ENCODE data around the gene PLXNA4.

Gene PLXNA4

GRCh38 chr7:132095111-132095765 is 481.0 kb downstream of the PLXNA4 start:
- DNase-seq (ENCODE audit: low read depth, low spot score) = no peak

- DNase-seq (ENCODE audit: low read depth, low spot score) = no peak
These were observed 484.2 kb downstream of the PLXNA4 start for GRCh38 chr7:132092106-132092505.

GRCh38 chr7:132091706-132092105 is 484.6 kb downstream of the PLXNA4 start:
- no peak for DNase-seq (ENCODE audit: low read depth, low spot score)

GRCh38 chr7:132090444-132090843 is 485.8 kb downstream of the PLXNA4 start:
- no peak for DNase-seq (ENCODE audit: low read depth, low spot score)

- no peak for DNase-seq (ENCODE audit: low read depth, low spot score)
These were observed 486.9 kb downstream of the PLXNA4 start for GRCh38 chr7:132089356-132089755.

GRCh38 chr7:132087421-132087820 is 488.8 kb downstream of the PLXNA4 start:
- DNase-seq (ENCODE audit: low read depth, low spot score) = no peak

GRCh38 chr7:132084776-132085388 is 491.4 kb downstream of the PLXNA4 start:
- DNase-seq (ENCODE audit: low read depth, low spot score) = peak; percentile 40

- no peak for DNase-seq (ENCODE audit: low read depth, low spot score)
These were observed 492.6 kb downstream of the PLXNA4 start for GRCh38 chr7:132083537-132084123.

GRCh38 chr7:132083126-132083525 is 493.1 kb downstream of the PLXNA4 start:
- DNase-seq (ENCODE audit: low read depth, low spot score) = no peak

- no peak for DNase-seq (ENCODE audit: low read depth, low spot score)
These were observed 493.9 kb downstream of the PLXNA4 start for GRCh38 chr7:132082394-132082793.

GRCh38 chr7:132081686-132082085 is 494.6 kb downstream of the PLXNA4 start:
- DNase-seq (ENCODE audit: low read depth, low spot score) = no peak

- no peak for DNase-seq (ENCODE audit: low read depth, low spot score)
These were observed 495.2 kb downstream of the PLXNA4 start for GRCh38 chr7:132080967-132081668.

GRCh38 chr7:132080467-132080866 is 495.8 kb downstream of the PLXNA4 start:
- no peak for DNase-seq (ENCODE audit: low read depth, low spot score)

GRCh38 chr7:132078891-132079735 is 497.2 kb downstream of the PLXNA4 start:
- DNase-seq (ENCODE audit: low read depth, low spot score) = no peak

GRCh38 chr7:132077971-132078685 is 498.1 kb downstream of the PLXNA4 start:
- DNase-seq (ENCODE audit: low read depth, low spot score) = no peak

GRCh38 chr7:132076301-132077035 is 499.8 kb downstream of the PLXNA4 start:
- DNase-seq (ENCODE audit: low read depth, low spot score) = no peak

GRCh38 chr7:132075515-132075914 is 500.8 kb downstream of the PLXNA4 start:
- DNase-seq (ENCODE audit: low read depth, low spot score) = no peak

- no peak for DNase-seq (ENCODE audit: low read depth, low spot score)
These were observed 502.2 kb downstream of the PLXNA4 start for GRCh38 chr7:132073920-132074589.

Measured in iPS DF 19.7 (cell line).